ES-I3 (cell line): ENCODE data around the gene CDHR1.
"Not testable (repeated sequence)": the region's sequence is repeated elsewhere in the genome, so short reads cannot be mapped to it uniquely, and the experiment has no call there.

Source experiments
- H3K36me3 ChIP-seq: 2 replicates; pipeline ENCODE4 v1.6.1; 2013; ENCODE audit warnings: mild to moderate bottlenecking, low read length, control low read depth, moderate library complexity; ENCODE audit not compliant: insufficient read depth
- H3K4me1 ChIP-seq: 2 replicates; pipeline ENCODE4 v1.6.1; 2013; ENCODE audit warnings: mild to moderate bottlenecking, control low read depth, low read length; ENCODE audit not compliant: insufficient read depth
- H3K9ac ChIP-seq: 2 replicates; pipeline ENCODE4 v1.6.1; 2013; ENCODE audit warnings: low read depth, mild to moderate bottlenecking, low read length, moderate library complexity
- H3K9me3 ChIP-seq: 2 replicates; pipeline ENCODE4 v1.6.1; 2013; ENCODE audit warnings: mild to moderate bottlenecking, low read length, moderate library complexity; ENCODE audit not compliant: control insufficient read depth, insufficient read depth

Gene CDHR1

GRCh38 chr10:84180386-84180785, 14.0 kb upstream of the CDHR1 start:
- H3K4me1 ChIP-seq, H3K9me3 ChIP-seq, H3K36me3 ChIP-seq, H3K9ac ChIP-seq: not testable (repeated sequence)

GRCh38 chr10:84181631-84182030, 12.7 kb upstream of the CDHR1 start:
- Histone ChIP-seq H3K9ac (no peak overlapping the region), H3K4me1 (0 out of 2 replicates have a peak, but pooled peaks cover 4% of the 10 kb centered on the region), H3K9me3 (peaks cover 7% of the 10 kb centered on the region), H3K36me3 (no peaks in the 10 kb centered on the region)

GRCh38 chr10:84184517-84184916, 9.8 kb upstream of the CDHR1 start:
- Histone ChIP-seq H3K36me3 (no peaks in the 10 kb centered on the region), H3K4me1 (0 out of 2 replicates have a peak, but pooled peaks cover 2% of the 10 kb centered on the region), H3K9ac (no peak overlapping the region), H3K9me3 (peaks cover 7% of the 10 kb centered on the region)

DNA sequence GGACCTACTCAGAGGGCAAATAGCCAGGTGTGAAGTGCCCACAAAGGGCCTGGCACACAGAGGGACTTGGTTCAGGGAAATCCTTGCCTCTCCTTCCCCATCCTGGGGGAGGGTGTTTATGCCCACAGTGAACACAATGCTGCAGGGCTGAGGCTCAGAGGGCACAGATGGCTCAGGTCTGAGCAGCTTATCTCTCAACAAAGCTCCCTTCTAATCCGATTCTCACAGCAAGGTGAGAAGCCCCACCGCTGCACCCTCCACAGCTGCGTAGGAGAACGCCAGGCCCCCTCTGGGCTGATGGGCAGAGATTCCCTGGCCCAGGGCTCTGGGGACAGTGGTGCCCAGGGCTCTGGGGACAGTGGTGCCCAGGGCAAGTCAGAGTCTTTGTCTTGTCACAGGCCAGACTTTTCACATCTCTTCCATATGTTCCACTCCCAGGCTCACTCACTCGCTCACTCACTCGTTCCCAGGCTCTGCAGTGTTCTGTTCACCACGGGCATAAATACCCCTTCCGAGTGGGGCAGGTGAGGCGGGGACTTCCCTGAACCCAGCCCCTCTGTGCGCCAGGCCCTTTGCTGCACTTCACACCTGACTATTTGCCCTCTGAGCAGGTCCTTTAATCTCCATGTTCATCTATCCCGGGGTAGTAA, 8.7 kb upstream of the CDHR1 start:
- peaks cover 7% of the 10 kb centered on the region for H3K9me3 ChIP-seq
- no peaks in the 10 kb centered on the region for H3K36me3 ChIP-seq
- no peak overlapping the region for H3K9ac ChIP-seq
- H3K4me1 ChIP-seq = no peaks in the 10 kb centered on the region

- Histone ChIP-seq H3K9me3 (no peaks in the 10 kb centered on the region), H3K9ac (no peak overlapping the region), H3K36me3 (no peaks in the 10 kb centered on the region)
Measured at GRCh38 chr10:84188815-84189214, 5.5 kb upstream of the CDHR1 start.

DNA sequence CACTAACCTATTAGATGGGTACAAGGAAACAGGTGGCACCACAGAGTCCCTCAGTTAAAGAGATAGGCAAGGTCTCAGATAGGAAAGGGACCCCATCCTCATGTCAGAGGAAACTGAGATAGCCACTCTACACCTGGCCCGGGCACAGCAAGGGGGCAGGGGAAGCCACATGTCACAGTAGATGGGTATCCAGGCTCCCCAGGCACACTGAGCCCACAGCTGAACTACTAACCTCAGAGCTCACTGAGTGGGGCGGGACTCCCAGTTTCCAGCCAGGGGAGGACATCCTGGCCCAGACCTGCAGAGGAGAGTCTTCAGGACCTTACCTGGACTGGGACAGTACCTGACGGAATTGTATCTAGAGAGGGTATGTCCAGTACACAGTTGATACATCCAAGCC, 3.7 kb upstream of the CDHR1 start:
- Histone ChIP-seq H3K4me1 (no peaks in the 10 kb centered on the region), H3K9ac (no peak overlapping the region), H3K9me3 (no peaks in the 10 kb centered on the region)

More at GRCh38 chr10:84188815-84189214, 5.5 kb upstream of the CDHR1 start:
- no peaks in the 10 kb centered on the region for H3K4me1 ChIP-seq

GRCh38 chr10:84191106-84191505, 3.2 kb upstream of the CDHR1 start:
- no peaks in the 10 kb centered on the region for H3K36me3 ChIP-seq
- H3K4me1 ChIP-seq = no peaks in the 10 kb centered on the region
- no peak overlapping the region for H3K9ac ChIP-seq
- no peaks in the 10 kb centered on the region for H3K9me3 ChIP-seq

More for the DNA sequence above, 3.7 kb upstream of the CDHR1 start:
- H3K36me3 ChIP-seq = no peaks in the 10 kb centered on the region

DNA sequence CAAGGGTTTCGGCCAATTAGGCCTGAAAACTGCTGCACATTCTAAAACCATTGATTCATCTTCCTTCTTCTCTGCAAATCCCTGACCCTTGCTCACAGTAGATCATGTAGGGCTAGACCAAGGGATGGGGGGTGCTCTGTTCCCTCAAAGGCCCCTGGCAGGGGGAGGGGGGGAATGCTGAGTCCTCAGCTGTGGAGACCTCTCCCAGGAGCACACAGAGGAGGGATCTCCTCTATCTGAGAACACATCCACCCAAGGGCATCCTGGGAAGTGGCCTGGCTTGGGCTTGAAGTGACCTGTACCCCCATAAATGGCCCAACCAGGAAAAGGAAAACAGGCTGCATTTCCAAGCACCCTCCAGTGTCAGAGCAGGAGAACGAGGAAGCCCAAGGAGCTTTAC, 1.0 kb upstream of the CDHR1 start:
- no peaks in the 10 kb centered on the region for H3K36me3 ChIP-seq
- H3K4me1 ChIP-seq = no peaks in the 10 kb centered on the region
- H3K9ac ChIP-seq = no peak overlapping the region
- H3K9me3 ChIP-seq = no peaks in the 10 kb centered on the region

GRCh38 chr10:84193846-84194423, 402 bp upstream of the CDHR1 start:
- H3K9me3 ChIP-seq = no peaks in the 10 kb centered on the region
- peak overlapping the region; percentile 62 for H3K9ac ChIP-seq
- no peaks in the 10 kb centered on the region for H3K4me1 ChIP-seq
- no peaks in the 10 kb centered on the region for H3K36me3 ChIP-seq

GRCh38 chr10:84195044-84195830, 900 bp downstream of the CDHR1 start:
- Histone ChIP-seq H3K9ac (peak overlapping the region; percentile 62; the same call in 1 of the 2 replicates), H3K4me1 (no peaks in the 10 kb centered on the region), H3K36me3 (no peaks in the 10 kb centered on the region), H3K9me3 (no peaks in the 10 kb centered on the region)

DNA sequence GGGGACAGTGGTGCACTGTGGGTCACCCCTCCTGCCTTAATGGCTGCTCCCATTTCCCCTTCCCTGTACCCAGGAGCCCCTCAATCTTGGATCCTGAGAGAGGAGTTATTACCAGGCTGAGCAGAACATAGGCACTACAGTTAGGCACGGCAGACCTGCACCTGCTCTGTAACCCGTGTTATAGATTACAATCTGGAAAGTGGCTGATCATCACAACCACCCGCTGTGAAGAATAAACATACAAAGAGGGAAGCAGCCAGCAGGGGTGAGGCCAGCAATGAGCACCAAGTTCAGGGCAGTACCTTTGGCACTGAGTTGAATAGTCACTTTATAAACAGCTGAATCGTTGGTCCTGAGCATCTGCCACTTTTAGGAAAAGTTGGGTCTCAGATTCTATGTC, 1.7 kb downstream of the CDHR1 start:
- Histone ChIP-seq H3K9ac (no peak overlapping the region), H3K4me1 (no peaks in the 10 kb centered on the region), H3K36me3 (no peaks in the 10 kb centered on the region), H3K9me3 (no peaks in the 10 kb centered on the region)

GRCh38 chr10:84196941-84197340, 2.6 kb downstream of the CDHR1 start:
- no peaks in the 10 kb centered on the region for H3K4me1 ChIP-seq
- H3K9ac ChIP-seq = no peak overlapping the region
- H3K9me3 ChIP-seq = no peaks in the 10 kb centered on the region
- H3K36me3 ChIP-seq = no peaks in the 10 kb centered on the region

- H3K4me1 ChIP-seq = no peaks in the 10 kb centered on the region
- no peaks in the 10 kb centered on the region for H3K36me3 ChIP-seq
- no peaks in the 10 kb centered on the region for H3K9me3 ChIP-seq
- H3K9ac ChIP-seq = no peak overlapping the region
Measured at GRCh38 chr10:84197643-84198042, 3.3 kb downstream of the CDHR1 start.

DNA sequence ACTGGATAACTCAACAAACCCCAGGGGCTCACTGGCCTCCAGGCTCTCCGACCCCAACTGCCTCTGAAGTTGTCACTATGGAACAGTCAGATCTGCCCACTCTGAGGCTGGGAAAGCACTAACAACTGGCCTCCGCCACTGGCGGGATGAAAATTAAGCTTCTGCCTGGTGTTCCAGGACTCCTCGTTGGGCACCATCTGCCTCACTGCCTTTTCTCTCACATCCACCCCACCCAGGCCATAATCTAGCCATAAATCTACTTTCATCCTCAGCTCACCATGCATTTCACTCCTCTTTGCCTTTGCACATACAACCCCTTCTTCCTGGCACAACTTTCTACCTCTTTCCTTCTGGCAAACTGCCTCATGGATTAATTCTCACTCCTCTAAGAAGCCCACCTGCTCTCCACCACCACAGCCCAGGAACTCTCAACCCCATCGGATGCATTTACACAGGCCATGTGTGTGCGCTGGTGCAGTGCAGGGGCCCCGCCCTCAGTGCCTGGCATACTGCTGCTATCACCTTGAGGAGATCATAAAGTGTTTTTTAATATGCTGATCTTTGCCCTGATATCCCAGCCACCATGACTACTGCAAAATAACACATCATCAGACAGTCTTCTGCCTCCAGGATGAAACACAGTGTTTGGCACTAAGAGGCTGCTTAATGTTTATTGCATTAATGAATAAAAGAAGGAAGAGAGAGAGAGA, 4.0 kb downstream of the CDHR1 start:
- Histone ChIP-seq H3K9me3 (no peaks in the 10 kb centered on the region), H3K4me1 (no peaks in the 10 kb centered on the region), H3K36me3 (no peaks in the 10 kb centered on the region), H3K9ac (no peak overlapping the region)
